Measurements from ENCODE around the gene HBP1.

DNA sequence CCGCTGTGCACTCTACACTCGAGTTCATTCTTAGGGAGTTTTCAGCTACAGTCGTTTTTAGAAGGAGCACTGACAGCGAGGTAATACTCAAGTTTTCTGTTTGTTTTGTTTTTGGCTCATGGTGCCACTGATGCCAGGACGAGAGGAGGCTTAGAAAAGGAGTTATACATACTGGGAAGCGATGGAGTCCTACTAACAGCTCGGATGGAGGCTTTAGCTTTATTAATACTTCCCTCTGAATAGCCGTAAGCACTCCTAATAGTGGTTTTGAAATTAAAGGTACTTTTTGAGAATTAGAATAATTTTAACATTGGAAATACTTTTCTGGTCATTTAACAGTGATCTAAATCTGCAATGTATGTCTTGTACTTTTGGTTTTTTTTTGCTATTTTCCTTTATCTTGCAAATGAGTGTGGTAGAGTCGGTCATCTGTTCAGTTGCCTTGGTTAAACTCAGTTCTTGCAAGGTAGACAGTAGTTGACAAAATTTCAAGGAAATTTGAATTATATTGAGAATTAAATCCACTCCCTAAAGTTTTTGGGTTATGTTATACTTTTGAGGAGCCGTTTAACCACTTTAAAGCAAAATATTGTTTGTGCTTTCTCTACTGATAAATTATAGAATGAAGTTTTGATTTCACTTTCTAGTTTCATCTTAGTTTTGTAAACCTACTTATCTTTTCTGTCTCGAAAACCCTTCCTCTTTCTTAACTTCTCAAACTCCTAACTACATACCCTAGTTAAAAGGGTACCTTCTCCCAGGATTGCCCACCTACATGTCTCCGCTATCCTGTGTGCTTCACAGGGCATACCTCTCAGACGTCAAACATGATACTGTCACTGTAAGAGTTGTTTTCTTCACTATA lies 1.5 kb downstream of the HBP1 start:
- TF ChIP-seq POLR2AphosphoS5 (IDR thresholded peaks at IDR 0.05; ENCODE audit: low read depth) (no peak), JUNB (IDR thresholded peaks at IDR 0.05; ENCODE audit: unreplicated experiment) (no peak), EZH2 (IDR thresholded peaks at IDR 0.05; ENCODE audit: low read depth, unreplicated experiment) (no peak), EZH2phosphoT487 (IDR thresholded peaks at IDR 0.05; ENCODE audit: unreplicated experiment) (no peak), CREB1 (CRISPR knock-in tag; IDR thresholded peaks at IDR 0.05; ENCODE audit: low read depth) (no peak), REST (IDR thresholded peaks at IDR 0.05; ENCODE audit: unreplicated experiment) (no peak), ZNF331 (CRISPR knock-in tag; IDR thresholded peaks at IDR 0.05; ENCODE audit: low read depth) (no peak), ZNF114 (CRISPR knock-in tag; IDR thresholded peaks at IDR 0.05) (no peak), NANOG (IDR thresholded peaks at IDR 0.05; ENCODE audit: borderline replicate concordance) (no peak)
- TF ChIP-seq, protein P1, sequence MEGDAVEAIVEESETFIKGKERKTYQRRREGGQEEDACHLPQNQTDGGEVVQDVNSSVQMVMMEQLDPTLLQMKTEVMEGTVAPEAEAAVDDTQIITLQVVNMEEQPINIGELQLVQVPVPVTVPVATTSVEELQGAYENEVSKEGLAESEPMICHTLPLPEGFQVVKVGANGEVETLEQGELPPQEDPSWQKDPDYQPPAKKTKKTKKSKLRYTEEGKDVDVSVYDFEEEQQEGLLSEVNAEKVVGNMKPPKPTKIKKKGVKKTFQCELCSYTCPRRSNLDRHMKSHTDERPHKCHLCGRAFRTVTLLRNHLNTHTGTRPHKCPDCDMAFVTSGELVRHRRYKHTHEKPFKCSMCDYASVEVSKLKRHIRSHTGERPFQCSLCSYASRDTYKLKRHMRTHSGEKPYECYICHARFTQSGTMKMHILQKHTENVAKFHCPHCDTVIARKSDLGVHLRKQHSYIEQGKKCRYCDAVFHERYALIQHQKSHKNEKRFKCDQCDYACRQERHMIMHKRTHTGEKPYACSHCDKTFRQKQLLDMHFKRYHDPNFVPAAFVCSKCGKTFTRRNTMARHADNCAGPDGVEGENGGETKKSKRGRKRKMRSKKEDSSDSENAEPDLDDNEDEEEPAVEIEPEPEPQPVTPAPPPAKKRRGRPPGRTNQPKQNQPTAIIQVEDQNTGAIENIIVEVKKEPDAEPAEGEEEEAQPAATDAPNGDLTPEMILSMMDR (conservative IDR thresholded peaks at IDR 0.05; ENCODE audit: low read depth in 2 of 2) = no peak
